NCI-H1105 treated with DMSO at 0.1 percent for 48 hours (cell line): ENCODE data around the gene TUBE1.
"Not testable (repeated sequence)": the region's sequence is repeated elsewhere in the genome, so short reads cannot be mapped to it uniquely, and the experiment has no call there.

Source experiments
- DNase-seq: peaks from one replicate; lab custom pipeline; 2025; lab: John Stamatoyannopoulos, UW

TUBE1 gene

DNA sequence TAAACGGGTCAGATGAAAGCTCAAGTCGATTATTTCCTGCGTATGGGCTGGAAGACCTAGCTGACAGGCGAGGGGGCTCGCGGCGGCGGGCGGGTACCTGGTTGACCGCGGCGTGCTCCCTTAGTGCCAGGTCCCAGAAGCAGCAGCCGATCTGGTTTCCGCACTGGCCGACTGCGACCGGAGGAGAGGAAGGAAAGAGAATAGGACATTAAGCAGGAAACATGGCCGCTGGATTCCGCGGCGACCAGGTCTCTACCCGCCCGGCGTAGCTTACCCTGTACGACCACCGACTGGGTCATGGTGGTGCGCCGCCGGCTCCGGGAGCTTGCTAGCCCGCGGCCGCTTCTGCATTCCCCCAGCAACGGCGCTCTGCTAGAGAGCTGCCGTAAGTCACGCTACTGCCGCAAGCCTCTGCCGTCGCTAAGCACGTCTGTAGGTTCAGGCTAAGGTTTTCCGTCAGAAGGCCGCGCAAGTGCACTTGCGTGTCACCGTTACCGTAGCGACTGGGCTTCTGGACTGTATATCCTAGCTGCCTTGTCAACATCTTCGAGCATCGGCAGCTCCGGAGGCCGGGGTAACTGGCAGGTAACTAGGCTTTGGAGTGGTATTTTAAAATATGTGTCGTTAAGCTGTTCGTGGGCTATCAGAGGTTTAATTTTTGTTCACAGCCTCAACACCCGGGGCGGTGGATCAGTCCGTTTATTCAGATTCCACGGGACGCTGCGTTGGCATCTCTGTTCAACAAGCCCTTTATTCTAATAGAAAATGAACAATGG is at the start of gene TUBE1, which contains the start of gene FAM229B:
Gene TUBE1, minus strand, starts transcription at position 347 of the 776 bp plus-strand sequence. Its CDS starts 48 bp downstream, at position 299.
Gene FAM229B, plus strand, starts transcription at position 456 of the 776 bp plus-strand sequence. CDS start 11,693 bp downstream, outside the sequence.
- DNase-seq: peak; percentile 98

DNA sequence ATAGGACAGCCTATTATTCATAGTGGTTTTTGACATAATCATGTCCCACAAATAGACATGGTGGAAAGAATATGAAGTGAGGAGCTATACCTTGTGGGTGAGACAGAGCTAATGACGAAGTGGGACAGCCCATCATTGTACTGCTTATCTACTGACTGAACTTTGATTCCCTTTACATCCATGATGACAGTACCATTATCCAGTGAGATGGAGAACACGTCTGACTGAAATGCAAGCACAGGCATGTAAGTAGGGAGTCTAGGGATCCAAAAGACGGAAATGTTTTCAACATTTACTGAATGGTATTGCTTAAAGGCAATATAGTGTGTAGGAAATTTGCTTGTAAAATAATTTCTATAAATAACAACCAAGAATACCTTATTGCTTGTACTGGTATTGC is 43.6 kb upstream of the TUBE1 start:
- no peak for DNase-seq

- no peak for DNase-seq
Observed at GRCh38 chr6:112128208-112128607, 40.9 kb upstream of the TUBE1 start.

DNA sequence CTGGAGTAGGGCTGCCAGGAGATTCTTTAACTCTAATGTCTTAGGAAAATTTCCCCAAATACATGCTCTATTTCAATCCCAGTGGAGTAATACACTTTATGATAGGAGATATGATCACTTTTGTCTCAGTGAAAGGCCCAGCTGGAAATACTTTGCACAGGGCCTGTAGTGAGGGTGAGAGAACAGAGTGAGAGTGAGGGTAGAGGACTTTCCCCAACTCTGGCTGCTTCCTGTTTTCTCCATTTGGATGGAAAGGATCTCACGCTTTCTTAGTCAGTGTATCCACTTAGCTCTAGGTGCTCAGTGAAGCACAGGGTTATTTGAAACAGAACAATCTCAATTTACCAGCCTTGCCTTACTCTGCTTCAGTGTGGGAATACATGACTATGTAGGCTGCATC is 36.7 kb upstream of the TUBE1 start:
- no peak for DNase-seq

GRCh38 chr6:112122756-112123155 is 35.5 kb upstream of the TUBE1 start:
- DNase-seq: no peak

GRCh38 chr6:112118034-112118433 is 30.8 kb upstream of the TUBE1 start:
- DNase-seq: no peak

GRCh38 chr6:112117554-112117953 is 30.3 kb upstream of the TUBE1 start:
- no peak for DNase-seq

DNA sequence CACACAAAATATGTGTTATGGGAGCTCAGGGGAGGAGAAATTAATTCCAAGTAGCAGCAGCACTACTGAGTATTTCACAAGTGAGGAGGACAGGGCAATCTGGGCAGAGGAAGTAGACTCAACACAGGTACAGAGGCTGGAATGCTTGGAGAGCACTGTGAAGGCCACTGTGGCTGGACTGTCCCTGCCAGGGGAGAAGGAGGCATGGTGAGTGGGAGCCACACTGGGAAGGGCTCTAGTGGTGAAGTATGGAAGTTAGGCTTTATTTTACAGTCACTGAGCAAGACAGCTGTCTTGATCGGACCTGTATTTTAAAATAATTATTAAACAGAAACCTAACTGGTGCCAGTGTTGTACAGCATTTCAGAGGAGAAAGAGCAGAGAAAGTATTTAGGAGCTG is 28.9 kb upstream of the TUBE1 start:
- no peak for DNase-seq

DNA sequence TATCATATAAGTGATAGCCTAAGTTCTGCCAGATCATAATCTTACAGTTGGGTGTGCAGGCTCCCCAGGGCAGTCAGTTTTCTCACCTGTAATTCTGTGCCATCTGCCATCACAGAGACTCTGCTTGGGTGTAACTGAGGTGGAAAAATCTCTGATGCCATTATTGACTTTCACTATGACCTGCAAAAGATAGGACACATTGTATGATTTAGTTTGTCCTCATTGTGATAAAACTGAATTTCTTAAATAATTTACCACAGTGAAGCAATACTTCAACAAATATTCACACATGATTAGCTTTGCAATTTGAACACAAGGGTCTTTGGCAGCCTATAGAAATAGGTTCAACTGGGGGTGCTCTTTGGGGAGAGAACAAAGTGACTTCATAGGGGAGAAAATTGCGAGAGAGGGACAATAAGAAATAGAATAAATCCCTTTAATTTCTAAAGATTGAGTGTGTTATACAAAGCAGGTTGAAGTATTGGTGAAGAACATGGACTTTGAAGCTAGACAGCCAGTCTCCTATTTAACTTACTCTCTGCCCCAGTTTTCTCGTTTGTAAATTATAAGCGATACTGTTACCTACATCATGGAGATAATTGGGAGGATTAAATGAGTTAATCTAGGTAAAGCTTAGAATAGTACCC is 27.4 kb upstream of the TUBE1 start:
- DNase-seq: no peak

DNA sequence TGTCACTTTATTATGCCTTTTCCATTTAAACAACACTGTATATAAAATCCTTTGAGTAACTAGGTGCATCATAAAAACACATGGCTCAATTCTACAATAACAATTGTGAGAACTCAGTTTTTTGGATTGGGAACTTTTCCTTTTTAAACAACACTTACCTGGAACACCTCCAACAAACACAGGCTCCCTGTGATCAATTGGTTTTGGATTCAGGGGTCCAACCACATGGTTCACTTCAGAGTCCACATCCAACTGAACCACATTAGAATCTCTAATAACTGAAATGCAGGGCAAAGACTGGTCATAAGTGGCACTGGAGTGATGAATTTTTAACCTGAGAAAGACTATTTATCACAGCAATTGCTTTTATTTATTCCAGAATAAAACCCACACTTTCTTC is 26.6 kb upstream of the TUBE1 start:
- DNase-seq: no peak

DNA sequence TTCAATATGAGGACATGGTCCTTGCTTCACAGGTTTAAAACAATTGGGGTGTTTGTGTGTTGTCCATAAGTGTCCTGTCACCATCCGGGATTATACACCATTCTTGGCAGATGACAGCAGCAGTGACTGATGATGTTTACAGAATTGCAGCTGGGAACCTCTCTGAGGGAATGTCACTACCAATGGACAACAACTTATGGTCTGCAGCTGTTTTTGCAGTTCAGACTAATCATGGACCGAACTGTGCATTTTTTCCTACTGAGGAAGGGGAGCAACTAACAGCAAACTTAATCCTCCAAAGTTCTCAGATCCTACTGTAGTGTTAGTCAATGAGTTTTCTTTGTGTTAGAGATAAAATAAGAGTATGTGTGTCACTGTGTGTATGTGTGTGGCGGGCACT is 26.1 kb upstream of the TUBE1 start:
- DNase-seq: no peak

GRCh38 chr6:112109262-112109661 is 22.0 kb upstream of the TUBE1 start:
- no peak for DNase-seq

GRCh38 chr6:112106562-112106961 is 19.3 kb upstream of the TUBE1 start:
- no peak for DNase-seq

- DNase-seq: not testable (repeated sequence)
Observed at GRCh38 chr6:112106026-112106425, 18.7 kb upstream of the TUBE1 start.

- no peak for DNase-seq
Observed at GRCh38 chr6:112100561-112100960, 13.3 kb upstream of the TUBE1 start.

GRCh38 chr6:112096901-112097300 is 9.6 kb upstream of the TUBE1 start:
- DNase-seq: no peak

DNA sequence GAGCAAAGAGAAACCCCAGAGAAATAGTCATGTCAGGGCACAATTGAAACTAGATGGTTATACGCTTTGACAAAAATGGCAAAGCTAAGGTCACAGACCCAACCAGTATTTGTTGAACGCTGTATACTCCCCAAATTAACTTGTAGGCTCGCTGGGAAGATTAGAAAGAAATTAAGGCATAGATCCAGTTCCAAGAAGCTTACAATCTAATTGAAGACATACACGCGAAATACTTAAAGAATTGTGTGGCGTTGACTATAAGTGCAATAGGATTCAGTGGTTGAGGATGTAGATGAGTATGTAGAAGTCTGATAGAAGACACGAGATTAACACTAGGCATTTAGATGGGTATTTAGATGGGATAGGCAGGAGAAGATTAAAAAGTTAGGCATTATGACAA is 634 bp upstream of the TUBE1 start:
- no peak for DNase-seq

GRCh38 chr6:112086744-112087135 is 542 bp downstream of the TUBE1 start:
- peak; percentile 53 for DNase-seq

- DNase-seq: no peak
Observed at GRCh38 chr6:112085286-112086065, 1.8 kb downstream of the TUBE1 start.

DNA sequence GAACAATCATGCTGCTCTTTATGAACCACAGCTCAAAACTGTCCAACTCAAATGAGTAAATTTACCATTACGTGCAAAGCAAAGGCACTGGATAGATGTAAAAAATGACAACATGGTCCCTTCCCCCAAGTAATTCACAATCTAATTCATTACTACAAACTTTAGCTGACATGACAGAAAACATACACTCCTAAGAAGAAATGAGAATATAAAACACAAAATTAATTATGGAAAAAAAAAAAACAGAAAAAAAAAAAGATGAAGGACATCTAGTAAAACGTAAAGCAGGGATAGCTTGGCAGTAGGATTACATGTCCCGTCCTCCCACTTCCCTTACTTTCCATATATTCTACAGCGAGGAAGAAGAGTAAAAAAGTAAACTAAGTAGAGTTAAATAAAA is 5.7 kb downstream of the TUBE1 start:
- DNase-seq: no peak

DNA sequence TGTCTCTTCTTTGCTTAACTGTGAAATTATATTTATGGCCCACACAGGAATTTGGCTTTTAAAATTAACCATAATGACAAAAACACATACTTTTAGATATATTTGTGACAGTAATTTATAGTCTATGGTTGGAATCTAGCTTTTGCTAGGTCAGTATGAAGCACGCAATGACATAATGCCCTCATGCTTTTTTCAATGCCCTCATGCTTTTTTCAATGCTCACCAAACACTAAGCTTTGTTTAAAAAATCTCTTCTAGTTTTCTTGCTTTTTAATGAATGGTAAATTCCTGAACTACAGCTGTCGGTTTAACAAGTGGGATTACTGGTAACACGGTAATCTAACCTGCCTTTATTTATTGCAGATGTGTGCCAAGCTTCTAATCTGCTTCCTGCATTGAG is 20.7 kb downstream of the TUBE1 start:
- DNase-seq: no peak

DNA sequence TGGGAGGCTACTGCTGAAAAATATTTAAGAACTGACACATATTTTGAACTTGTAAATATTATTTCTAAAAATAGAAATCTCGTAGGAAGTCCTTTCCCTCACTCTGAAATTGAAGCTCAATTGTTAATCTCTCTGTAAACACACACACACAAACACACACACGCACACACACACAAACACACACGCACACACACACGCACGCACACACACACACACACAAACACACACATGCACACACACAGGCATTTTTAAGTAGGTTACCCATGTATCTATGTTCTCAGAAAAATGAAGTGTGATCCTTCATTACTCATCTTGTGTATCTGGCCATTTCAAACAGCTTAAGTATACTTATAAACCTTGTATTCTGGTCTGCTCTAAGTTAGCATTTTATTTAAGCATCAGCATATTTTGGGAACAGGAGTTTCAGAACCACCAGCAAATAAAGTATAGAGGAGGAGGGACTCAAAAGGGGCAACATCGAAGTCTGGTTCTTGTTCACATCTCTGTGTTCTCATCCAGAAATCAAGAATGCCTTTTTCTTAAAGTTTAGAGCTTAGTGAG is 21.8 kb downstream of the TUBE1 start:
- no peak for DNase-seq
